Mucosa of rectum (tissue), 2 donors: ENCODE data around the gene SCAI.
"Not testable (repeated sequence)": the region's sequence is repeated elsewhere in the genome, so short reads cannot be mapped to it uniquely, and the experiment has no call there.

ENCODE experiments used
- H3K27ac ChIP-seq, 2 donors: one replicate each; pipeline ENCODE4 v1.7.0; 2013; ENCODE audit warnings: inconsistent platforms in 2 of 2, low read depth in 2 of 2, low read length in 2 of 2
- H3K27me3 ChIP-seq, 2 donors: one replicate each; pipeline ENCODE4 v1.7.0; 2013; ENCODE audit warnings: low read length in 2 of 2; ENCODE audit not compliant: control insufficient read depth in 2 of 2, insufficient read depth in 2 of 2
- H3K36me3 ChIP-seq, 2 donors: one replicate each; pipeline ENCODE4 v1.7.0; 2013; ENCODE audit warnings: low read length in 2 of 2; ENCODE audit not compliant: control insufficient read depth in 2 of 2, insufficient read depth in 2 of 2
- H3K4me1 ChIP-seq, 2 donors: one replicate each; pipeline ENCODE4 v1.7.0; 2013; ENCODE audit warnings: low read length in 2 of 2, mild to moderate bottlenecking in 1 of 2; ENCODE audit not compliant: control insufficient read depth in 2 of 2, insufficient read depth in 2 of 2
- H3K4me3 ChIP-seq, 2 donors: one replicate each; pipeline ENCODE4 v1.7.0; 2013; ENCODE audit warnings: low read length in 2 of 2
- H3K9ac ChIP-seq, 2 donors: one replicate each; pipeline ENCODE4 v1.7.0; 2013; ENCODE audit warnings: low read length in 2 of 2, low read depth in 1 of 2, mild to moderate bottlenecking in 1 of 2
- H3K9me3 ChIP-seq, 2 donors: one replicate each; pipeline ENCODE4 v1.7.0; 2013; ENCODE audit warnings: low read length in 2 of 2; ENCODE audit not compliant: control insufficient read depth in 2 of 2
- donor health status: healthy.
- donor health status: Normal muscosa, but diverticular disease.

Gene SCAI

GRCh38 chr9:124975131-124975530 lies 168.2 kb downstream of the SCAI start:
- Histone ChIP-seq H3K4me1 (no peaks in the 10 kb centered on the region), H3K9me3 (no peaks in the 10 kb centered on the region), H3K36me3 (peaks cover 4 to 6% of the 10 kb centered on the region in 2 donors), H3K27me3 (no peaks in the 10 kb centered on the region), H3K9ac (no peak overlapping the region), H3K4me3 (no peak overlapping the region), H3K27ac (no peak overlapping the region)

GRCh38 chr9:124973807-124974206 lies 169.5 kb downstream of the SCAI start:
- H3K27me3 ChIP-seq, result no peaks in the 10 kb centered on the region

GRCh38 chr9:124972241-124972770 lies 171.0 kb downstream of the SCAI start:
- Histone ChIP-seq H3K36me3 (peaks cover 4 to 6% of the 10 kb centered on the region in 2 donors), H3K4me1 (no peaks in the 10 kb centered on the region), H3K4me3 (no peak overlapping the region), H3K9ac (no peak overlapping the region), H3K27ac (no peak overlapping the region), H3K27me3 (no peaks in the 10 kb centered on the region), H3K9me3 (no peaks in the 10 kb centered on the region)

More at GRCh38 chr9:124973807-124974206, 169.5 kb downstream of the SCAI start:
- H3K9me3 ChIP-seq, result no peaks in the 10 kb centered on the region
- no peak overlapping the region for H3K4me3 ChIP-seq
- H3K27ac ChIP-seq, result no peak overlapping the region
- no peak overlapping the region for H3K9ac ChIP-seq
- H3K36me3 ChIP-seq, result peaks cover 4 to 6% of the 10 kb centered on the region in 2 donors
- no peaks in the 10 kb centered on the region for H3K4me1 ChIP-seq

DNA sequence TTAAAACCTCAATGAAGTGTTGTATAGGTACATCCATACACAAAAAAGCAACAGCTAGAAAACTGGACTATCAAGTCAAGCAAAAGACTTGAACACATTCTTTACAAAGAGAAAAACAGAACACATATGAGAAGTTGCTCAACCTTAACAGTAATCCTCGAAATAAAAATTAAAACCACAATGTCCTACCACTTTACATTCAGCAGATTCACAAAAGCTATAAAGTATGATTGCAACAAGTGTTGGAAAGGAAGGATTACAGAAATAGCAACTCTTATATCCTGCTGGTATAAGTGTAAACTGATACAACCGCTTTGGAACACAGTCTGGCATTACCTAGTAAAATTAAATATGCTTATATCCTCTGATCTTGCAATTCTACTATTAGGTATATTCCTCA lies 173.9 kb downstream of the SCAI start:
- Histone ChIP-seq H3K27me3 (no peaks in the 10 kb centered on the region), H3K4me1 (no peaks in the 10 kb centered on the region), H3K36me3 (peaks cover 3 to 7% of the 10 kb centered on the region in 2 donors), H3K9me3 (no peaks in the 10 kb centered on the region), H3K4me3 (no peak overlapping the region), H3K9ac (no peak overlapping the region), H3K27ac (no peak overlapping the region)

DNA sequence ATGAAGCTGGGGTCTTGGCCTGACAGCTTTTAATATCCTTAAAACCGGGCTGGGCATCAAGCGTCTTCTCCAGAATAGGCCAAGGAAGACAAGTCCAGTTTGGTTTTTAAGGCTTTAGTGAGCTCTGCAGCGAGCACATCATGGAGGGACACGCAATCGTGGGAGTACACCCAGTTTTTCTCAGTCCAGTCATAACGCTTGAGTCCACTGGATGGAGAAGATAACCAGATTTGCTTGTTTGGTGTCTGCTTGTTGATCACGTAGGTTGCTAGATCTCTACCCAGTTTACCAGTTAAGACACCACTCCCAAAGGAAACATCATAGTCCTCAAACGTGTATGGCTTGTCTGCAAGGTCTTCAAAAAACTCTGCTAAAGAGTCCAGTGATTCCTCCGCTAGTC lies 175.1 kb downstream of the SCAI start:
- no peaks in the 10 kb centered on the region for H3K9me3 ChIP-seq
- peaks cover 3 to 7% of the 10 kb centered on the region in 2 donors for H3K36me3 ChIP-seq
- no peak overlapping the region for H3K9ac ChIP-seq

DNA sequence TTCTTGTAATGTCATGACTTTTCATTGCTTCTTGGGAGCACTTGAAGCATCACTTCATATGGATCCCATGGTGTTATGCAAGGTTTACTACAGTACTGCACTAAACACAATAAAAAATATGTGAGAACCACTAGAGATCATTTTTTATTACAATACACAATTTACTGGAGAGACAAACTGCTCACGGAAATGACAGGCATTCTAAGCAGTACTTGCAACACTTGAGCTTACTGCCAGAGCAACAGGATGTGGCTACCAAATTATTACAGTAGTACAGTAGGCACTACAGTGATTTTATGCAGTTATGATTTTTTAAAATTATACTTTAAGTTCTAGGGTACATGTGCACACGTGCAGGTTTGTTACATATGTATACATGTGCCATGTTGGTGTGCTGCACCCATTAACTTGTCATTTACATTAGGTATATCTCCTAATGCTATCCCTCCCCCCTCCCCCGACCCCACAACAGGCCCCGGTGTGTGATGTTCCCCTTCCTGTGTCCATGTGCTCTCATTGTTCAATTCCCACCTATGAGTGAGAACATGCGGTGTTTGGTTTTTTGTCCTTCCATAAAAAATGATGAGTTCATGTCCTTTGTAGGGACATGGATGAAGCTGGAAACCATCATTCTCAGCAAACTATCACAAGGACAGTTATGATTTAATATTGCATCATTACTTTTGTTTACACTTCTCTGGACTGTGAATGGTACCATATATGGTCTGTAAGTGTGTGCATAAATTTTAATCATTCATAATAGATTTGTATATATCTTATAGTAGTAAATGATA lies 177.4 kb downstream of the SCAI start:
- H3K4me1 ChIP-seq, H3K27me3 ChIP-seq, H3K36me3 ChIP-seq, H3K27ac ChIP-seq, H3K9me3 ChIP-seq, H3K4me3 ChIP-seq, H3K9ac ChIP-seq: not testable (repeated sequence)

More for the DNA sequence above, 175.1 kb downstream of the SCAI start:
- Histone ChIP-seq H3K27me3 (no peaks in the 10 kb centered on the region), H3K4me3 (no peak overlapping the region), H3K4me1 (no peaks in the 10 kb centered on the region), H3K27ac (no peak overlapping the region)

GRCh38 chr9:124964604-124965003 lies 178.7 kb downstream of the SCAI start:
- Histone ChIP-seq H3K4me3 (no peak overlapping the region), H3K27me3 (no peaks in the 10 kb centered on the region), H3K36me3 (peaks cover 0 to 3% of the 10 kb centered on the region in 2 donors), H3K9me3 (no peaks in the 10 kb centered on the region), H3K9ac (no peak overlapping the region), H3K27ac (no peak overlapping the region), H3K4me1 (no peaks in the 10 kb centered on the region)

GRCh38 chr9:124964056-124964455 lies 179.3 kb downstream of the SCAI start:
- H3K27ac ChIP-seq, result no peak overlapping the region

DNA sequence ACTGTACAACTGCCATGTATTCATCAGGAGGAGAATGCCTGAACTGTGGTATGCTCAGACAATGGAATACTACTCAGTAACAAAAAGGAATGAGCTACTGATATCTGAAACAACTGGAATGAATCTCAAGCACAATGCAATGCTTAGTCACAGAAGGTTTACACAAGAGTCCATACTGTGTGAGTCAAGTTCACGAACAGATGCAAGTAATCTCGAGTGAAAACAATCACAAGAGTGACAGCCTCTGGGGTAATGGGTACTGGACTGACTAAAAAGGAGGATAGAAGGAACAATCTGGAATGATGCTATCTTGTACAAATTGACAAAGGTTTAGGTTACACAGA lies 182.9 kb downstream of the SCAI start:
- Histone ChIP-seq H3K9ac (no peak overlapping the region), H3K27me3 (no peaks in the 10 kb centered on the region), H3K9me3 (no peaks in the 10 kb centered on the region), H3K4me3 (no peak overlapping the region), H3K4me1 (no peaks in the 10 kb centered on the region), H3K27ac (no peak overlapping the region), H3K36me3 (no peaks in the 10 kb centered on the region)

More at GRCh38 chr9:124964056-124964455, 179.3 kb downstream of the SCAI start:
- Histone ChIP-seq H3K4me1 (no peaks in the 10 kb centered on the region), H3K27me3 (no peaks in the 10 kb centered on the region), H3K36me3 (peaks cover 0 to 3% of the 10 kb centered on the region in 2 donors), H3K9ac (no peak overlapping the region), H3K4me3 (no peak overlapping the region), H3K9me3 (no peaks in the 10 kb centered on the region)

GRCh38 chr9:124959671-124960408 lies 183.5 kb downstream of the SCAI start:
- not testable (repeated sequence) for H3K27ac ChIP-seq, H3K27me3 ChIP-seq, H3K4me3 ChIP-seq, H3K9ac ChIP-seq, H3K9me3 ChIP-seq, H3K36me3 ChIP-seq, H3K4me1 ChIP-seq
